OCI-LY3 (cell line): ENCODE measurements around the gene OAF.

Experiments used
- EZH2phosphoT487 ChIP-seq: fragments of 200-600 bp; shearing (Covaris generic); IDR thresholded peaks from 2 replicates; pipeline ENCODE4 v1.6.1; 2018; ENCODE audit warnings: antibody characterized with exemption, mixed run types, low read depth
- TF ChIP-seq, protein P1 (sequence below): fragments of 200-600, 300-600 bp; sonication (generic); IDR thresholded peaks from 2 replicates; pipeline ENCODE4 v1.5.1; 2014; ENCODE audit warnings: antibody characterized with exemption, low read length, low read depth

DNA sequence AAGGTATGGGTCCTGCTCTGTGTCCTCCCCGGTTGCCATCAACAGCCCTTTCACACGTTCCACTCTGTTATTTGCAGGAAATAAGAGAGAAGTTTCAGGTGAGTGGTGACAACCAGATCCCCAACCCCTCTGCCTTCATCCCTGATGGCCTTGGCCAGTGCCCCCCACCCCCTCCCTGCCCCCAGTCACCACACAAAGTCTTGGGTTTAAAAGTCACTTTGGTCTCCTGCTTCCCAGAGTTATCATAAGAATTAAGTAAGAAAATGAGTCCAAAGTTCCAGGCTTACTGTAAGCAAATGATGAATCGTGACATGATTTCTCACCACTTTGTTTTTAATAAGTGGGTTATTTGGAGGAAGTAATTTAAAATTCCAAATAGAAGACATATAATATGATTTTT is 9.2 kb upstream of the OAF start:
- no peak for TF ChIP-seq EZH2phosphoT487
- TF ChIP-seq, protein P1, sequence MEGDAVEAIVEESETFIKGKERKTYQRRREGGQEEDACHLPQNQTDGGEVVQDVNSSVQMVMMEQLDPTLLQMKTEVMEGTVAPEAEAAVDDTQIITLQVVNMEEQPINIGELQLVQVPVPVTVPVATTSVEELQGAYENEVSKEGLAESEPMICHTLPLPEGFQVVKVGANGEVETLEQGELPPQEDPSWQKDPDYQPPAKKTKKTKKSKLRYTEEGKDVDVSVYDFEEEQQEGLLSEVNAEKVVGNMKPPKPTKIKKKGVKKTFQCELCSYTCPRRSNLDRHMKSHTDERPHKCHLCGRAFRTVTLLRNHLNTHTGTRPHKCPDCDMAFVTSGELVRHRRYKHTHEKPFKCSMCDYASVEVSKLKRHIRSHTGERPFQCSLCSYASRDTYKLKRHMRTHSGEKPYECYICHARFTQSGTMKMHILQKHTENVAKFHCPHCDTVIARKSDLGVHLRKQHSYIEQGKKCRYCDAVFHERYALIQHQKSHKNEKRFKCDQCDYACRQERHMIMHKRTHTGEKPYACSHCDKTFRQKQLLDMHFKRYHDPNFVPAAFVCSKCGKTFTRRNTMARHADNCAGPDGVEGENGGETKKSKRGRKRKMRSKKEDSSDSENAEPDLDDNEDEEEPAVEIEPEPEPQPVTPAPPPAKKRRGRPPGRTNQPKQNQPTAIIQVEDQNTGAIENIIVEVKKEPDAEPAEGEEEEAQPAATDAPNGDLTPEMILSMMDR = no peak
